CD4-positive, alpha-beta T cell treated with Interleukin-10 for 1 hour (primary cell): Measurements from ENCODE around the gene SNX27.
"Not testable (repeated sequence)": the region's sequence is repeated elsewhere in the genome, so short reads cannot be mapped to it uniquely, and the experiment has no call there.

Experiments
- DNase-seq: peaks from one replicate; pipeline ENCODE4 v3.0.0-alpha.2; 2020

The SNX27 gene

DNA sequence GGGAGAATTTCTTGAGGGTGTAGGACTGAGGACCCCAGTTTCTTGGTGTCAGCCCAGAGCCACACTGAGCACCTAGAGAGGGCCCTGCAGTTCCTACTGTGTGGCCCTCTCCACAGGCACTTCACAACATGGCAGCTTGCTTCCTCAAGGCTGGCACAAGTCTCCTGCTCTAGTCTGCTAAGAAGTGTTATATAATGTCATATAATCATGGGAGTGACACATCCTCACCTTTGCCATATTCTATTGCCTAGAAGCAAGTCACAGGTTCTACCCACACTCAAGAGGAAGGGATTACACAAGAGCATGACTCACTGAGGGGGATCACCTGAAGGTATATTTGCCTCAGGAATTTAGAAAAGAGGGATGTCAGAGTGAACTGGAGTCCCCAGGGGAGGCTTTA is 5.5 kb upstream of the SNX27 start:
- no peak for DNase-seq

DNA sequence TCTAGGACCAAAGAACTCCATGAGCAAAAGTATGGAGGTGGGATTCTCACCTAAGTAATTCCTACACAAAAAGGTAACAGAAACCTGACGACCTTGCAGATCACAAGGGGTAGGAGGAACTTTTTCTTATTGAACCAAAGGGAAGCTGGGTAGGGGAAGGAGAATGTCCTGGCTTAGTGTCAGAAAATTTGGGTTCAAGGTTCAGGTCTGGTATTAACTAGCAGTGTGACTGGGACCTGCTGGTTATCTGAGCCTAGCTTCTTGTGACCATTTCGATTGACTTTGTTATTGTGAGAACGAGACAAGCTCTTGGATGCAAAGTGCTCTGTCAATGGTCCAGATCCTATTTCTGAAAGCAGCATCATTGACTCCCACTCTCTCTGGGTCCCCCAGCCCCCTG is 5.0 kb upstream of the SNX27 start:
- DNase-seq, result no peak

DNA sequence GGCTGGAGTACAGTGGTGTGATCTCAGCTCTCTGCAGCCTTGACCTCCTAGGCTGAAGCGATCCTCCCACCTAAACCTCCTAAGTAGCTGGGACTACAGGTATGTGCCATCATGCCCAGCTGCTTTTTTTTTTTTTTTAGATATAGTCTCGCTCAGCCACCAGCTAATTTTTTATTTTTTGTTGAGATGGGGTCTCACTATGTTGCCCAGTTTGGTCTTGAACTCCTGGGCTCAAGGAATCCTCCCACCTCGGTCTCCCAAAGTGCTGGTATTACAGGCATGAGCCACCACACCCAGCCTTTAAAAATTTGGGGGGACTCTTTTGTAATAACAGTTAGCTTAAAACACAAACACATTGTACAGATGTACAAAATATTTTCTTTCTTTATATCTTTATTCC is 1.7 kb upstream of the SNX27 start:
- DNase-seq, result no peak

DNA sequence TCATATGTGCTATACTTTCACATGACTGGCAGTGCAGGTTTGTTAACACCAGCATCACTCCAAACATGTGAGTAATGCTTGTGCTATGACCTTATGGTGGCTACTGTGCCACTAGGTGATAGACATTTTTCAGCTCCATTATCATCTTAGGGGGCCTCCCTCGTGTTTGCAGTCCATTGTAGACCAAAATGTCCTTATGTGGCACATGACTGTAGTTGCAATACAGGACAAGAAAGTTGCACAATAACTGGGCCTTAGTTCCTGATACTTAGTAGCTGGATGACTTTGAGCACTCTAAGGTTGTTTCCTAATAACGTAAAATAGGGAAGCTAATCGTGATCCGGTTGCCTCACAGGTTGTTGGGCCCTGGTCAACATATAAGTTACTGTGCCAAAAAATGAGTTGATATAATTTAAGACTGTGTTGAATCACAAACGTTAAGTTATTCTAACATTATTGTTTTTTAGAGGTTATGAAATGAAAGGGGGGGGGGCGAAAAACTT is 511 bp upstream of the SNX27 start:
- no peak for DNase-seq

DNA sequence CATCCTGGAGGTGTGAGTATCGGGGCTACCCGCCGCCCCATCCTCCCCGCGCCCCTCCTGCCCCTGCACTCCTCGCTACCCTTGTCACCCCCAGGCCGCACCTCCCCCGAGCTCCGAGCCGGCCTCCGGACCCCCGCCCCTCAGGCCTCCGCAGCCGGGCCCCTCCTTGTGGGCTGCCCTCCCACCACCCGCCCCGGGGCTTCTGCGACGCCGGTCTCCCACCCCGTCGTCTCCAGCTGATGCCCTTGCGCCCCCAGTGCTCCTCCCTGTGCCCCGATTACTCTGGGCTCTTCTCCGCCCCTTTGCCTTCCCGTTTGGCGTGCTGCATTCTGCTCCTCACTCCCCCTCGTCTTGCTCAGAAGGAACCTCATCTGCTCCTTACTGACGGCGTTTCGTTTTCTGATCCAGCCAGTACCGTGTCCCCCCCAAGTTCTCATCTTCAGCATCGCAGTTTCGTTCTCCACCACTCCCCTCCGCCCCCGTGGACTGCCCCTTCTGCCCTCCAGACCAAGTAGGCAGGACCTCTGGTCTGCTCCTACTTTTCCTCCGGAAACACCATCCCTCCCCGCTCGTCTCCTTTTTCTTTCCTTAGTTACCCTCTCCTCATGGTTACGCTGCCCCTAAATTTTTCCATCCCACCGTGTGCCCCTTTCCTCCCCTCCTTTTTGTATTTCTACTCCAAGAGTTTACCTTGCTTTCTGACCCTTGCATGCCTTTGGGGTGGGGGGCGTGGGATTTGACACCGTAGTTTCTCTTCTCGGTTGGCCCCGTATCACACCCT is 841 bp downstream of the SNX27 start:
- peak; percentile 34 for DNase-seq

DNA sequence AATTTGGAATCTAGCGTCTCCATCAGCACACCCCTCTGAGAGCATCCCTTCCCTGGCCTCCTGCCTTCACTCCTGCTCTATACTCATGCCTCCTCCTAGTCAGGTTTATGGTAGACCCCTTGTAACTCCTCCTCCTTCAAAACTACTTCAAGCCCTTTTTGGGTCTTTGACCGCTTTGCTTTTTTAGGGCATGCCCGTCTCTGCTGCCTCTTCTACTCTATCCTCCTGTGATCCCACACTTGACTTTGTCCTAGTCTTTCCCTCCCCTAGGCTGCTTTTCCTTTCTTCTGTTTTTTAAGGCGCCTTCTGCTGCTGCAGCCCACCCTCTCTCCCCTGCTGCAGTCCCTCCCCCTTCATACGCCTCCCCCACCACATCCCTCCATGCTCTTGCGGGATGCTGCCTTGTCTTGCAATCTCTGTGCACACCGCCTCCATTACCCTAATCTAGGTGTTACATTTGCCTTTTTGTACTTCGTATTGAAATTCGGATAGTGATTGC is 1.5 kb downstream of the SNX27 start:
- no peak for DNase-seq

DNA sequence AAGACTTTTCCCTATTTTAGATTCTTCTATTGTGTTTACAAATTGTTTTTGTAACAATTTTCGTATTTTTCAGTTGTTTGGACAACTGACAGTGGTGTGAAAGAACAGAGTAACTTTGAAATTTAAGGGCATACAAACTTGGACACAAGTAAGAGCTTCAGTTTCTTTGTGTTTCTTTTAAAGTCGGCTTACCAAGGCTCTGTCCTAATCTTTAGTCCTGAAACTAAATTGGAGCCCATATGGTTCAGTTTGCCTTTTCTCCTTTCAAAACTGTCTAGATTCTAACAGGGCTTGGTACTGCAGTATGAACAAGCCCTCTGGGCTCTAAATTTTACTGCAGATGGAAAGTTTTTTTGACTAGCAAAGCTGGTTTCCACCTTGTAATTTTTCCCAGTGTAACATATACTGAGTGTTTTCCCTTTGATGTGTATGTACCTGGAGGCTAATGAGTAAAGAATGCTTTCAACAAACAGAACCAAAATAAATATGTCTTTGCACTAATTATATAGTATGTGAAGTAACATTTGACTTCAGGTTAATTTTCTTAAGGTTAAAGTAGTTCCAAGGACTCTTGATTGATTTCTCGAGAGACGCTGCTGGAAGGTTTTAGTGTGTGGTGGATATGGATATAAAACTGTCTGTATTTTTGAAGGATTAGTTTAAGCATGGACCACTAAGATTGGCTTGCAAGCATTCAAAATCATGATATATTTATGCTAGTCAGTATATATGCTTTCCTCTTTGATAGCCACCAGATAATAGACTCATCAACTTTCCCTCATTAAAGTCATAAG is 4.1 kb downstream of the SNX27 start:
- DNase-seq, result no peak

DNA sequence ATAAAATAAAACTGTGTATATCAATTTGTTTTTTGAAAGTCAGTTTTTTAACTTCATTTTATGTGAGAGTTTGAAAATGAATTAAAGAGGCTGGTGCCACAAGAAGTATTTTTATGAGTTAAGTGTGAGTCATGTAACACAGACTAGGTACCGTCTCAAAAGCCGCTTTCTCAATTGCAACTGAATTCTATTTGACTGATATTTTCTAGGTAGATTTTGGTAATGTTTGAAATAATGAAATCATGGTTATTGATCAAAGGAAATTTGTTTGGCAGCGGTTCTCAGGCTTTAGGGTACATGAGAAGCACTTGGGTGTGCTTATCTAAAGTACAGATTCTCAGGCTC is 4.6 kb downstream of the SNX27 start:
- DNase-seq, result no peak

DNA sequence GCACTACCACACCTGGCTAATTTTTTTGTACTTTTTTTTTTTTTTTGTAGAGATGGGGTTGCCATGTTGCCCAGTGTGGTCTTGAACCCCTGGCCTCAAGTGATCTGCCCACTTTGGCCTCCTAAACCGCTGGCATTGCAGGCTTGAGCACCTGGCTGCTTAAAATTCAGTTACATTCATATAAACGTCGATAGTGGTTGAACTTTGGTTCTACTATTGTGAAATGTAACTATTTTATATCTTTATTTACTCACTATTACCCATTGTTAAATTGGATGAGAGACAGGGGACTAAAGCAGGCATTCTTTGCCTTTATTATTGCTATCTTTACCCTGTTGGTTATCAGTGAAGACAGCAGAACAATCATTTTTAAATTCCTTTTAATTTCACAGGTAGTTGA is 6.2 kb downstream of the SNX27 start:
- no peak for DNase-seq

DNA sequence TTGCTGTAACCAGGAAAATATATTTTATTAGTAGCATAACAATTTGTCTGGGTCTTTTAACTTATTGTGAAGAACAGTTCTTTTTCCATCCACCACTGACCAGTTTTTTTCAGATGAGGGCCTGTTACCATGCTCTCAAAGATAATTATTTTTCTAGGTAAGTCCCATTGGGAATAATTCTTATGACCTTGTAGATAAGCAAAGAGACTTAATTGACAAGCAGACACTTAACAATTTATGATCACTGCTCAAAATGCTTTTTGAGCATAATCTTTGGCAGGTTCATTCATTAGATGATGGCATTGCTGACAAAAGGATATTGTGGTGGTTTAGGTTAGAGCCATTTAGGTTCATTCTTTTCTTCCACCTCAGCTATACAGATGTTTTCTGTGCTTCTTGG is 6.6 kb downstream of the SNX27 start:
- no peak for DNase-seq

DNA sequence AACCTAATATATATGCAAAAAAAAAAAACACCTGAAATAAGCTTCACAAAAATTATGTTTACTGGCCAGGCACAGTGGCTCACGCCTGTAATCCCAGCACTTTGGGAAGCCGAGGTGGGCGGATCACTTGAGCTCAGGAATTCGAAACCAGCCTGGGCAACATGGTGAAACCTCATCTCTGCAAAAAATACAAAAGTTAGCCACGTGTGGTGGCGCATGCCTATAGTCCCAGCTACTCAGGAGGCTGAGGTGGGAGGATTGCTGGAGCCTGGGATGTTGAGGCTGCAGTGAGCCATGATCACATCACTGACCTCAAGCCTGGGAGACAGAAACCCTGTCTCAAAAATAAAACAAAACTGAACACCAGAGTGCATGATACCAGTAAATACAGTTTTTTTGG is 7.1 kb downstream of the SNX27 start:
- not testable (repeated sequence) for DNase-seq

DNA sequence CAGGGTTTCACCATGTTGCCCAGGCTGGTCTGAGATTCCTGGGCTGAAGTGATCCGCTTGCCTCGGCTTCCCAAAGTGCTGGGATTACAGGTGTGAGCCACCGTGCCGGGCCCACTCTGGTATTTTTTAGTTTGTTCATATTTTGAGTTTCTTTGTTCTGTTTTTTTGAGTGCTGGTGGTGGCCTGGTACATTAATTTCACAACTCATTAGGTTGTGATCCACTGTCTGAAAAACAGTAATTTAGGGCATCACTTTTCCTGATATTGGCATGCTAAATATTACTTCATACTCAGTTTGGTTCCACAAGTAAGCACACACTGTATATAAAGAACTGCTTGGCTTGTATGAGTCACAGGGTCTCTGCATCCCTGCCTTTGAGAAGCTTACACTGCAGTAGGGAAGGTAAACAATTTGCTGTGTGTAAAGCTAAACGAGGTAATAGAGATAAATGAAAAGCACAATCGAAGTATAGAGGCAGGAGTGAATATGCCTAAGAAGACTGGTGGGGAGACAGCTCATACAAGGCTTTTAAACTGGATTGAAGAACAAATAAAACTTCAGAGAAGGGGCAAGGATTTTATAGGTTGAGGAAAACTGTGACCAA is 7.7 kb downstream of the SNX27 start:
- no peak for DNase-seq

DNA sequence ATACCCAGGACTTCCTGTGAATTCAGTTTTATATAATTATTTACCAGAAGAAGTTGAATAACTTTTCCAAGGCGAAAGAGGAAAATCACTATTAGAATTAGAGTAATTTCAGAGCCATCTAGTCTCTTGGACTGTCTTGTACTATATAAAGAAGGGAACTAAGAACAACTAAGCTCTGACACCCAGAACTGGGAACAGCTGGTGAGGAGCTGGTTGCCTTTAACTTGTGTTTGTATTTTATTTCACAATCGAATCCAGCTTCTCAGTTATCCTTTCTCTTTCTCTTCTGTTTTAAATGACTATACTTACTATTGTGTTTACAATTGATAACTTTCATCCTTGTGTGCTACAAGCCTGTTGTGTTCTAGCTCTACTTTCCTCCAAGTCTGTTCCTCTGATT is 8.4 kb downstream of the SNX27 start:
- DNase-seq, result no peak

DNA sequence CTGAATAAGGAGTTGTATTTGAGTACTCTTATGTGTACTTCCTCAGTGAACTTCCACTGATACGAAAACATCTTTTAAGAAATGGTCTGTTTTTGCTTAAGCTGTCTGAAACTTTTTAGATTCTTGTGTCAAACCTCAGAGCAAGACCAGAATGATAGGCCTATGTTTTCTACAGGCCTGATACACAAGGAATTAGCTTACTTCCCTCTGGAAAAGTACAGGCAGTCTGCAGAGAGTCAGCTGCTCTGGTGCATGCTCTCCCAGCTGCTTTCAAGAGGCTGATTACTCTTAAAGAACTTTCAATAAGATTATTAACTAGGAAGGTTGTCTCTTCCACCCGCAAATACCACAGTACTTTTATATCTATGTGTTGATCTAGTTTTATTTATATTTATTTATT is 9.5 kb downstream of the SNX27 start:
- DNase-seq, result no peak

DNA sequence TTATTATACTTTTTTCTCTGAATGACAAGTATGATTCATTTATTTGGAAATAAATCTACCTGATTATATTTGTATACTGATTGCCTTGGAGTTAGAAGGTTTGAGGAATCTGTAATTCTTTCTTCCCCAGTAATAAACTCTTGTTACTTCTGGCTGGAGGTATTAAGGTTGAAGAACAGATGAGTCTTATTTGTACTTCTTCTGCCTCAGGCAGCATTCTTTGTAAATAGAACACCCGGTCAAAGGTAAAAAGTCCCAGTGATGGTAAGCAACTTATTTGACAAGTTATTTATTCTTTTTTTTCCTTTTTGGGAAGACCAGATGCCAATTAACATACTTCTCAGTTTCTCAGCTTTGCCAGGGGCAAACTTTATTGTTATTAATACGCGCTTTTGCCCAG is 12.9 kb downstream of the SNX27 start:
- DNase-seq, result no peak

DNA sequence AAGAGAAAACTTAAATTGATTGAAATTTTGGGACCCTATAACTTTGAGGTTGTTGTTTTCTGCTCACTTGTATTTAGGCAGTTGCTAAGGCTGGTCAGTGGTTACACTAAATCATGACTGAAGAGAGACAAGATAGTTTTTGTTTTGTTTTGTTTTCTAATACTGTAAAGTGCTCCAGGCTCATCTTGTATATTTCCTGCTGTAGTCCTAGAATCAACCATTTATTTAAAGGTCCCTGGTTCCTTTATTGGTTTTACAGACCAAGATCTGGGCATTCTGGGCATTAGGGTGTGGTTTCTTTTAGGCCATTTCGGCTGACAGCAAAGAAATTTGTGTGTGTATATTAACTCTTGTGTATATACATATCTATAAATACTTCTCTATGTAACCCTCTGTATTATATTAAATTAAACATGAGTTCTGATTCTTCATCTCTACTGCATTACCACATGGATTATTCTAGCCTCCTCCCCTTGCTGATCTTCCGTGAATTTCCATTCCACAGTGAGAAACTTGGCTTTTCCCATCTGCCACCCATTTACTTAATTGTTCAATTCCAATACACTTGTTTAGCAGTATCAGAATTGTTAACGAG is 15.0 kb downstream of the SNX27 start:
- no peak for DNase-seq

DNA sequence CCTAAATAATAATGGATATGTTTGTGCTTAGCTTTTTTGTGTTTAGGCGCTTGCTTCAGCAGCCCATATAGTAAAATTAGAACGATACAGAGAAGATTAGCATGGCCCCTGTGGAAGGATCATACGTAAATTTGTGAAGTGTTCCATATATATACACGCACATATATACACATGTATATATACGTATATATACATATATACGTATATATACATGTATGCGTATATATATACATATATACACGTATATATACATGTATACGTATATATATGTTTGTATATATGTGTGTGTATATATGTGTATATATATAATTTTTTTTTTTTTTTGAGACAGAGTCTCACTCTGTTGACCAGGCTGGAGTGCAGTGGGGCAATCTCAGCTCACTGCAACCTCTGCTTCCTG is 17.4 kb downstream of the SNX27 start:
- DNase-seq, result no peak

DNA sequence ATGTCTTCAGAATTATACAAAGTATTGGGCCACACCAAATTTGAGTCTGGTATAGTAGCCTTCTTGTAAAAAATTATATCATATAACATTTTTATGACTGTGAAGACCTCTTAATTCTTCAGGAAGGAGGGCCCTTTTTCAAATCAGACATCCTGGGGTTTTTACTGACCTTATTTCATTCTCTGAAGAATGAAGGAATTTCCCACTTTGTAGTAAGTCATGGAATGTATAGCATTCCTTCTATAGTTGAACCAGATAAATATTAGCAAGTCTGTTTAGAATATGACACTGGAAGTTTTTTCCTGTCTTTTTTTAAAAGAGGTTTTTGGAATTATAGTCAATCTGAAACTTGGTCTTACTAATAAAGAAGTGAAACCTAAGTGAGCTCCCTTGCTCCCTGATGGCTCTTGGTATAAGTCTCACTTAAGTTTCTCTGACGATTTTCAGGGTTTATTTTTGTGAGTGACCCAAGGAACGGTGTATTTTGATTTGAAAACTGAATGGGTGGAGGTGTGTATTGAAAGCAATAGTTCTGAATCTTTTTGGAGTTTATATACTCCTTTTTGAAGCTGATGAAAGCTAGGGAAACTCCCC is 23.7 kb downstream of the SNX27 start:
- no peak for DNase-seq

DNA sequence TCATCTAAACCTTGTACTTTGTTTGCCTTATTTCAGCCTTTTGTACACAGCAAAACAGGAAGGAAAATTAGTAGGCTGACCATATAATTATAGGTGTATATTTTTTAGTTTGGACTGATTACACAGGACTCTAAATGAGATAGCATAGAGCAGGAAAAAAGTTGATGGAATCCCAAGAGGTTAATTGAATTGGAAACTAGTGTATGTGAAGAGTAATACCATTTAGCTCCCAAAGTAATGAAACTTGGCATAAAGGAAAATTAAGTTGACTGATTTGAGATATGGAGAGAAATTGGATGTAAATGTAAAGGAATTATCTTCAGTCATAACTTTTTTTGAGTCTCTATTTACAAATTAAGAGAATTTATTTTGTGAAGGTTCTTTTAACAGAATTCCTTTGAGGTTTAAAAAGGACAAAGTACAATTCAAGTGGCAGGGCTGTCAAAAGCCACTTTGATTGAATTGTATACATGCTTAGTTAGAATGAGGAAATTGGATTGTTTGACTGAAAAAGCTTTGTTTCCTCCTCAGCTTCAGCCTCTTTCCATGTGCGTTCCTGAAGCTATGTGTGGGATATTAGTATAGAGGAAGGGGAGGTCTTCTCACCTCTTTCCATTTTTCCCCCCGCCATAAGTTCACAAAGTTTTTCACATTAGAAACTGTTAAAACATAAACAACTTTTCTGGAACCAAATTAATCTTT is 26.4 kb downstream of the SNX27 start:
- no peak for DNase-seq

DNA sequence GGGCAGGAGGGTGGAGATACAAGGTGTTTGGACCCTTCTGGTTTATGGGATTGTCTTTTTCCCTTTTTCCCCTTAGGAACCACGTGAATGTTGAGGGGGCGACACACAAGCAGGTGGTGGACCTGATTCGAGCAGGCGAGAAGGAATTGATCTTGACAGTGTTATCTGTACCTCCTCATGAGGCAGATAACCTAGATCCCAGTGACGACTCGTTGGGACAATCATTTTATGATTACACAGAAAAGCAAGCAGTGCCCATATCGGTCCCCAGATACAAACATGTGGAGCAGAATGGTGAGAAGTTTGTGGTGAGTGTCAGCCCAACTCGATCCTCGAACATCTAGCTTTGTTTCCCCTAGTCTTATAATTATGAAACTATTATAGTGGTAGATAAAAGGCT is 27.0 kb downstream of the SNX27 start:
- DNase-seq, result no peak

DNA sequence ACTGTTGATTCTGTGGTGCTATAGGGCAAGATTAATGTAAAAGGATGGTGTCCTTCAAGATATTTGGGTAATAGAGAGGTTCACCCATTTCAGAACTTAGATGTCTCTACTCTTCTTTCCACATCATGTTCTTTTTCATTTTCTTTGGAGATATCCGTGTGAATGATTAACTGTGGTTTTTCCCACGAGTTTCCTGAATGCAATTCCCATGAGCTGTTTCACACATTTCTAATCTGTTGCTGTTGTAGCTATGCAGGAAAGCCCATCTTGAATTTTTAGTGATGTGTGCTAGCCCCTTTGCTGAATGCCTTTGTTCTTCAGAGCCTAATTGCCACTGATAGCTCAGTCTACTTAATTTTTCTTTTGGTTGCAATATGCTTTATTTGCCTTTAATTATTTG is 27.6 kb downstream of the SNX27 start:
- no peak for DNase-seq

DNA sequence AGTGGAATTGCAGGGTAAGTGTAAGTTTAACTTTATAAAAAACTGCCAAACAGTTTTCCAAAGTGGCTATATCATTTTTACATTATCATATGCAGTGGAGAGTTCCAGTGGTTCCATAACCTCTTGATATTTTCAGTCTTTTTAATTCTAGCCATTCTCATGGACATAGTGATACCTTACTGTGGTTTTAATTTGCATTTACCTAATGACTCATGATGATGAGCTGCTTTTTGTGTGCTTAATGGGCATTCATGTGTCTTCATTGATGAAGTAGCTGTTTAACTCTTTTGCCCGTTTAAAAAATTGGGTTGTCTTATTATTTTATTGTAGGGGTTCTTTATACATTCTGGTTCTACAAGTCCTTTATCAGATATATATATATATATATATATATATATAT is 29.4 kb downstream of the SNX27 start:
- no peak for DNase-seq
